HuH-7.5 (cell line): ENCODE results near the gene PHAF1.

Experiments used
- DNase-seq: peaks from one replicate; pipeline ENCODE4 v3.0.0; 2011; ENCODE audit warnings: low spot score

Gene PHAF1

GRCh38 chr16:67196881-67197280 lies 87.1 kb downstream of the PHAF1 start:
- no peak for DNase-seq

GRCh38 chr16:67197704-67198103 lies 88.0 kb downstream of the PHAF1 start:
- no peak for DNase-seq
